ENCODE measurements around the gene SELL.

Gene SELL

GRCh38 chr1:169707912-169708604 lies 3.4 kb downstream of the SELL start:
- H3K4me1 ChIP-seq (ENCODE audit: control insufficient read depth, insufficient read depth, low read length): no peaks in the 10 kb centered on the region
- no peaks in the 10 kb centered on the region for H3K9me3 ChIP-seq (ENCODE audit: control insufficient read depth, insufficient read depth, low read depth, low read length)
- H3K4me3 ChIP-seq (ENCODE audit: low read depth, low read length): no peak overlapping the region
- TF ChIP-seq ZNF354C (tag by site-specific recombination; IDR thresholded peaks at IDR 0.05; ENCODE audit: borderline replicate concordance, low read depth) (no peak), ZNF202 (tag by site-specific recombination; IDR thresholded peaks at IDR 0.05; ENCODE audit: borderline replicate concordance) (no peak), ZNF132 (tag by site-specific recombination; IDR thresholded peaks at IDR 0.05; ENCODE audit: borderline replicate concordance) (no peak), ZNF133 (tag by site-specific recombination; IDR thresholded peaks at IDR 0.05) (no peak), ZNF571 (tag by site-specific recombination; IDR thresholded peaks at IDR 0.05) (no peak), ZNF76 (tag by site-specific recombination; IDR thresholded peaks at IDR 0.05; ENCODE audit: borderline replicate concordance, low read depth) (no peak), ZNF629 (tag by site-specific recombination; IDR thresholded peaks at IDR 0.05) (no peak), ZNF610 (tag by site-specific recombination; IDR thresholded peaks at IDR 0.05; ENCODE audit: borderline replicate concordance) (no peak), ZNF658 (tag by site-specific recombination; IDR thresholded peaks at IDR 0.05) (no peak)
- TF ChIP-seq, protein P1, sequence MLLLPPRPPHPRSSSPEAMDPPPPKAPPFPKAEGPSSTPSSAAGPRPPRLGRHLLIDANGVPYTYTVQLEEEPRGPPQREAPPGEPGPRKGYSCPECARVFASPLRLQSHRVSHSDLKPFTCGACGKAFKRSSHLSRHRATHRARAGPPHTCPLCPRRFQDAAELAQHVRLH (tag by site-specific recombination; IDR thresholded peaks at IDR 0.05): no peak
- POLR2A ChIA-PET: no interaction called here
- CTCF ChIA-PET: interaction anchor here (0.5 to 1.4 kb wide), 2 partner anchors 11 to 158 kb away, joined by 3 read pairs; no protein-coding TSS in a partner anchor
- no peaks in the 10 kb centered on the region for H3K36me3 ChIP-seq (ENCODE audit: control insufficient read depth in 2 of 2, insufficient read depth in 1 of 2, low read length in 2 of 2)
- no peak overlapping the region for H3K27ac ChIP-seq (ENCODE audit: extremely low read depth, low read depth, low read length)

DNA sequence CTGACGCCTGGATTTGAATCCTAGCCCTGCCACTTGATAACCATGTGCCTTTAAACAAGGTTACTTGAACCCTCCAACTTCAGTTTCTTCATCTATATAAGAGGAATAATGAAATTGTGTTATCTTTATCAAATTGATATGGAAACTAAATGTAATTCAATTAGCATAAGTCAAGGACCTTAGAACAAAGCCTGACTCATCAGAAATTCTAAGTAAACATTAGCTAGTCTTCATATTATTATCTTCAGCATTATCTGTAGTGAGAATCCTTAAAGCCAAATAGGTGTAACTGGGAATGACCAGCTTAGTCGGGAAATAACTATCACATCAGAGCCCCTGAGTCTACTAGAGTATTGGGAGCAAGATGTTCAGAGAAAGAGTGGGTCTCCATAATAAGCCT lies 6.6 kb downstream of the SELL start:
- H3K4me3 ChIP-seq (ENCODE audit: low read depth, low read length): no peak overlapping the region
- H3K4me1 ChIP-seq (ENCODE audit: control insufficient read depth, insufficient read depth, low read length): no peaks in the 10 kb centered on the region
- ChIA-PET CTCF (interaction anchor here (1.0 to 3.0 kb wide), 2 partner anchors 73 to 103 kb away, joined by 4 to 12 read pairs; no protein-coding TSS in a partner anchor), POLR2A (no interaction called here)
- H3K36me3 ChIP-seq (ENCODE audit: control insufficient read depth in 2 of 2, insufficient read depth in 1 of 2, low read length in 2 of 2): no peaks in the 10 kb centered on the region
- TF ChIP-seq, protein P2, sequence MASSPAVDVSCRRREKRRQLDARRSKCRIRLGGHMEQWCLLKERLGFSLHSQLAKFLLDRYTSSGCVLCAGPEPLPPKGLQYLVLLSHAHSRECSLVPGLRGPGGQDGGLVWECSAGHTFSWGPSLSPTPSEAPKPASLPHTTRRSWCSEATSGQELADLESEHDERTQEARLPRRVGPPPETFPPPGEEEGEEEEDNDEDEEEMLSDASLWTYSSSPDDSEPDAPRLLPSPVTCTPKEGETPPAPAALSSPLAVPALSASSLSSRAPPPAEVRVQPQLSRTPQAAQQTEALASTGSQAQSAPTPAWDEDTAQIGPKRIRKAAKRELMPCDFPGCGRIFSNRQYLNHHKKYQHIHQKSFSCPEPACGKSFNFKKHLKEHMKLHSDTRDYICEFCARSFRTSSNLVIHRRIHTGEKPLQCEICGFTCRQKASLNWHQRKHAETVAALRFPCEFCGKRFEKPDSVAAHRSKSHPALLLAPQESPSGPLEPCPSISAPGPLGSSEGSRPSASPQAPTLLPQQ (tag by site-specific recombination; IDR thresholded peaks at IDR 0.05): no peak
- no peak for TF ChIP-seq GLI2 (tag by site-specific recombination; IDR thresholded peaks at IDR 0.05; ENCODE audit: borderline replicate concordance, low read depth)
- TF ChIP-seq ZNF521 (tag by site-specific recombination; IDR thresholded peaks at IDR 0.05): no peak
- TF ChIP-seq ZXDB (tag by site-specific recombination; IDR thresholded peaks at IDR 0.05): no peak
- TF ChIP-seq KLF17 (tag by site-specific recombination; IDR thresholded peaks at IDR 0.05): no peak
- TF ChIP-seq ZNF488 (tag by site-specific recombination; IDR thresholded peaks at IDR 0.05): no peak
- no peaks in the 10 kb centered on the region for H3K9me3 ChIP-seq (ENCODE audit: control insufficient read depth, insufficient read depth, low read depth, low read length)
- no peak overlapping the region for H3K27ac ChIP-seq (ENCODE audit: extremely low read depth, low read depth, low read length)

- CTCF ChIA-PET: interaction anchor here (0.8 kb wide), 1 partner anchor 152 kb away, joined by 5 read pairs; no protein-coding TSS in a partner anchor
- POLR2A ChIA-PET: no interaction called here
- TF ChIP-seq ZNF26 (tag by site-specific recombination; IDR thresholded peaks at IDR 0.05): no peak
- TF ChIP-seq, protein P3, sequence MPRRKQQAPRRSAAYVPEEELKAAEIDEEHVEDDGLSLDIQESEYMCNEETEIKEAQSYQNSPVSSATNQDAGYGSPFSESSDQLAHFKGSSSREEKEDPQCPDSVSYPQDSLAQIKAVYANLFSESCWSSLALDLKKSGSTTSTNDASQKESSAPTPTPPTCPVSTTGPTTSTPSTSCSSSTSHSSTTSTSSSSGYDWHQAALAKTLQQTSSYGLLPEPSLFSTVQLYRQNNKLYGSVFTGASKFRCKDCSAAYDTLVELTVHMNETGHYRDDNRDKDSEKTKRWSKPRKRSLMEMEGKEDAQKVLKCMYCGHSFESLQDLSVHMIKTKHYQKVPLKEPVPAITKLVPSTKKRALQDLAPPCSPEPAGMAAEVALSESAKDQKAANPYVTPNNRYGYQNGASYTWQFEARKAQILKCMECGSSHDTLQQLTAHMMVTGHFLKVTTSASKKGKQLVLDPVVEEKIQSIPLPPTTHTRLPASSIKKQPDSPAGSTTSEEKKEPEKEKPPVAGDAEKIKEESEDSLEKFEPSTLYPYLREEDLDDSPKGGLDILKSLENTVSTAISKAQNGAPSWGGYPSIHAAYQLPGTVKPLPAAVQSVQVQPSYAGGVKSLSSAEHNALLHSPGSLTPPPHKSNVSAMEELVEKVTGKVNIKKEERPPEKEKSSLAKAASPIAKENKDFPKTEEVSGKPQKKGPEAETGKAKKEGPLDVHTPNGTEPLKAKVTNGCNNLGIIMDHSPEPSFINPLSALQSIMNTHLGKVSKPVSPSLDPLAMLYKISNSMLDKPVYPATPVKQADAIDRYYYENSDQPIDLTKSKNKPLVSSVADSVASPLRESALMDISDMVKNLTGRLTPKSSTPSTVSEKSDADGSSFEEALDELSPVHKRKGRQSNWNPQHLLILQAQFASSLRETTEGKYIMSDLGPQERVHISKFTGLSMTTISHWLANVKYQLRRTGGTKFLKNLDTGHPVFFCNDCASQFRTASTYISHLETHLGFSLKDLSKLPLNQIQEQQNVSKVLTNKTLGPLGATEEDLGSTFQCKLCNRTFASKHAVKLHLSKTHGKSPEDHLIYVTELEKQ (tag by site-specific recombination; IDR thresholded peaks at IDR 0.05; ENCODE audit: borderline replicate concordance): no peak
- no peak for TF ChIP-seq ZIC2 (tag by site-specific recombination; IDR thresholded peaks at IDR 0.05)
- no peak for TF ChIP-seq ZNF785 (tag by site-specific recombination; IDR thresholded peaks at IDR 0.05)
- no peak for TF ChIP-seq ZNF132 (tag by site-specific recombination; IDR thresholded peaks at IDR 0.05; ENCODE audit: borderline replicate concordance)
- TF ChIP-seq ZBTB17 (tag by site-specific recombination; IDR thresholded peaks at IDR 0.05): no peak
These were observed 10.0 kb downstream of the SELL start for GRCh38 chr1:169701261-169702005.

More at GRCh38 chr1:169701261-169702005, 10.0 kb downstream of the SELL start:
- Histone ChIP-seq H3K27ac (ENCODE audit: extremely low read depth, low read depth, low read length) (no peak overlapping the region), H3K36me3 (ENCODE audit: control insufficient read depth in 2 of 2, insufficient read depth in 1 of 2, low read length in 2 of 2) (no peaks in the 10 kb centered on the region), H3K4me3 (ENCODE audit: low read depth, low read length) (no peak overlapping the region), H3K4me1 (ENCODE audit: control insufficient read depth, insufficient read depth, low read length) (no peaks in the 10 kb centered on the region), H3K9me3 (ENCODE audit: control insufficient read depth, insufficient read depth, low read depth, low read length) (no peaks in the 10 kb centered on the region)
